CD4-positive, alpha-beta T cell (primary cell): ENCODE data around the gene FAM227B. TPM values are rescaled to one million over a fixed set of nuclear protein-coding genes. Genes with fewer than 3 reads are reported as not detected.
A peak's percentile ranks its signal among the peaks of the same experiment; 100 is the strongest.
"Not testable (repeated sequence)": the region's sequence is repeated elsewhere in the genome, so short reads cannot be mapped to it uniquely, and the experiment has no call there.

Source experiments
- ATAC-seq: fragments of 200-7000 bp; cut with Tn5 transposase; one replicate; pipeline ENCODE4 v1.10.0; 2022; ENCODE audit warnings: mild to moderate bottlenecking; ENCODE audit not compliant: poor library complexity
- CTCF ChIA-PET: fragments of 350-600 bp; sonication (Branson Sonifier 250); formaldehyde crosslinking; loops from one replicate; lab custom pipeline; 2021; ENCODE audit warnings: antibody characterized with exemption, inconsistent platforms; lab: Charles Lee
- POLR2A ChIA-PET: fragments of 350-600 bp; sonication (Branson Sonifier 250); formaldehyde crosslinking; loops from one replicate; lab custom pipeline; 2021; ENCODE audit warnings: antibody characterized with exemption, inconsistent platforms; lab: Charles Lee
- DNase-seq, 14 experiments: peaks; one replicate each; pipeline ENCODE4 v3.0.0-alpha.2; 2013 to 2020; ENCODE audit warnings: mixed read lengths in 2 of 14
- H3K27ac ChIP-seq, 2 donors: one replicate each; pipeline versions ENCODE4 v1.5.1 to v1.7.0; 2013; ENCODE audit warnings: low read length in 2 of 2, low read depth in 1 of 2, mild to moderate bottlenecking in 1 of 2
- H3K27me3 ChIP-seq, 2 experiments: 1 replicate in 1 of 2; 2 replicates in 1 of 2; pipeline versions ENCODE4 v1.6.1 to v1.7.0; 2013; ENCODE audit warnings: low read length in 2 of 2, control low read depth in 1 of 2, mild to moderate bottlenecking in 1 of 2, moderate library complexity in 1 of 2; ENCODE audit not compliant: insufficient read depth in 2 of 2, control insufficient read depth in 1 of 2
- H3K36me3 ChIP-seq: one replicate; pipeline ENCODE4 v1.6.1; 2013; ENCODE audit warnings: low read length, control low read depth; ENCODE audit not compliant: insufficient read depth
- H3K4me1 ChIP-seq: one replicate; pipeline ENCODE4 v1.6.1; 2013; ENCODE audit warnings: low read length, control low read depth; ENCODE audit not compliant: insufficient read depth
- H3K4me3 ChIP-seq: one replicate; pipeline ENCODE4 v1.5.1; 2013; ENCODE audit warnings: mild to moderate bottlenecking, low read length, moderate library complexity
- H3K9me3 ChIP-seq, 2 experiments: 1 replicate in 1 of 2; 2 replicates in 1 of 2; pipeline versions ENCODE4 v1.6.1 to v1.7.0; 2013; ENCODE audit warnings: low read length in 2 of 2, mild to moderate bottlenecking in 2 of 2, control low read depth in 1 of 2, moderate library complexity in 1 of 2; ENCODE audit not compliant: control insufficient read depth in 1 of 2, insufficient read depth in 1 of 2
- H3K27ac Mint-ChIP-seq: one replicate; pipeline ENCODE4 v1.8.0; 2020; ENCODE audit warnings: mixed read lengths
- H3K27me3 Mint-ChIP-seq: one replicate; pipeline ENCODE4 v1.8.0; 2021; ENCODE audit warnings: mixed read lengths
- H3K36me3 Mint-ChIP-seq: one replicate; pipeline ENCODE4 v1.8.0; 2021; ENCODE audit warnings: low read depth, mixed read lengths
- H3K4me1 Mint-ChIP-seq: one replicate; pipeline ENCODE4 v1.8.0; 2021; ENCODE audit warnings: low read depth, mixed read lengths
- H3K4me3 Mint-ChIP-seq: one replicate; pipeline ENCODE4 v1.8.0; 2020; ENCODE audit warnings: mild to moderate bottlenecking, mixed read lengths
- H3K9me3 Mint-ChIP-seq: one replicate; pipeline ENCODE4 v1.8.0; 2020; ENCODE audit warnings: mixed read lengths
- intact Hi-C, 2 experiments: fragments of 100-400 bp; cut with DNase I in 1 of 2; cut with micrococcal nuclease in 1 of 2; formaldehyde crosslinking; loops; one replicate each; pipeline versions ENCODE4 v1.15.1 to v1.9.0; 2023 to 2025; cut with DNase I, micrococcal nuclease
- total RNA-seq, 174 experiments: library from RNA in 2 of 174; stranded (reverse) in 2 of 174; gene quantifications; one replicate each; pipeline ENCODE4 v1.2.3 and lab custom pipeline; 2021 to 2026
- TF ChIP-seq, protein P1 (sequence below): fragments of 200-600 bp; IDR thresholded peaks from one replicate; pipeline ENCODE4 v1.8.0; 2022; ENCODE audit warnings: antibody characterized with exemption, mild to moderate bottlenecking

The FAM227B gene
- total RNA-seq, 2 experiments from 2014 or later: 3.0 to 4.4 TPM

DNA sequence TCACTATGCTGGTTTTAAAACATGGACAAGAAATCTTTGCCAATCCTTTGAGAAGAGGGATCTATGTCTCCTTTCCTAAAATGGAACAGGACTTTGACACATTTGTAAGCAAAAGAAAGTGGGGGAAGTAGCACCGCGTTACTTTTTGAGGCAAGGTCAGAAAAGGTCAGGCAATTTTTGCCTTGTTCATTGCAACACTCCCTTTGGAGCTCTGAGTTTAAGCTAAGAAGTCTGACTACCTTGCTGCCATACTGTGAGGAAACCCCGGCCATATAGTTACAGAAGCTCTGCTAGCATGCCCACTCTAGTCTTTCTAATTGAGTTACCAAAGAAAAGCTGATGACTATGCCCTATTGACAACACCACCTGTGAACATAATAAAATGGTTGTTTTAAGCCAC, 1.4 kb downstream of the FAM227B start:
- DNase-seq: no peak
- peak overlapping the region; percentile 99 for H3K4me3 Mint-ChIP-seq
- no peak for ATAC-seq
- TF ChIP-seq, protein P1, sequence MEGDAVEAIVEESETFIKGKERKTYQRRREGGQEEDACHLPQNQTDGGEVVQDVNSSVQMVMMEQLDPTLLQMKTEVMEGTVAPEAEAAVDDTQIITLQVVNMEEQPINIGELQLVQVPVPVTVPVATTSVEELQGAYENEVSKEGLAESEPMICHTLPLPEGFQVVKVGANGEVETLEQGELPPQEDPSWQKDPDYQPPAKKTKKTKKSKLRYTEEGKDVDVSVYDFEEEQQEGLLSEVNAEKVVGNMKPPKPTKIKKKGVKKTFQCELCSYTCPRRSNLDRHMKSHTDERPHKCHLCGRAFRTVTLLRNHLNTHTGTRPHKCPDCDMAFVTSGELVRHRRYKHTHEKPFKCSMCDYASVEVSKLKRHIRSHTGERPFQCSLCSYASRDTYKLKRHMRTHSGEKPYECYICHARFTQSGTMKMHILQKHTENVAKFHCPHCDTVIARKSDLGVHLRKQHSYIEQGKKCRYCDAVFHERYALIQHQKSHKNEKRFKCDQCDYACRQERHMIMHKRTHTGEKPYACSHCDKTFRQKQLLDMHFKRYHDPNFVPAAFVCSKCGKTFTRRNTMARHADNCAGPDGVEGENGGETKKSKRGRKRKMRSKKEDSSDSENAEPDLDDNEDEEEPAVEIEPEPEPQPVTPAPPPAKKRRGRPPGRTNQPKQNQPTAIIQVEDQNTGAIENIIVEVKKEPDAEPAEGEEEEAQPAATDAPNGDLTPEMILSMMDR: no peak
- H3K27ac Mint-ChIP-seq: peak overlapping the region; percentile 97
- intact Hi-C loops: loop anchor here in 1 of 2 experiments (5.0 kb wide), 2 partner anchors 572 to 1287 kb away; partner anchors contain the start of genes DUT and SECISBP2L
- Histone ChIP-seq H3K9me3 (peaks cover 5 to 14% of the 10 kb centered on the region in 2 experiments), H3K4me1 (peaks cover 9% of the 10 kb centered on the region), H3K4me3 (no peak overlapping the region), H3K36me3 (peaks cover 7% of the 10 kb centered on the region), H3K27ac (no peak overlapping the region), H3K27me3 (no peaks in the 10 kb centered on the region)
- peaks cover 54% of the 10 kb centered on the region for H3K4me1 Mint-ChIP-seq
- POLR2A ChIA-PET: interaction anchor here (2.0 kb wide), 1 partner anchor 464 kb away, joined by 18 read pairs; the partner anchor contains the start of gene COPS2
- no peaks in the 10 kb centered on the region for H3K27me3 Mint-ChIP-seq
- peaks cover 62% of the 10 kb centered on the region for H3K36me3 Mint-ChIP-seq
- H3K9me3 Mint-ChIP-seq: peaks cover 5% of the 10 kb centered on the region
- CTCF ChIA-PET: no interaction called here

DNA sequence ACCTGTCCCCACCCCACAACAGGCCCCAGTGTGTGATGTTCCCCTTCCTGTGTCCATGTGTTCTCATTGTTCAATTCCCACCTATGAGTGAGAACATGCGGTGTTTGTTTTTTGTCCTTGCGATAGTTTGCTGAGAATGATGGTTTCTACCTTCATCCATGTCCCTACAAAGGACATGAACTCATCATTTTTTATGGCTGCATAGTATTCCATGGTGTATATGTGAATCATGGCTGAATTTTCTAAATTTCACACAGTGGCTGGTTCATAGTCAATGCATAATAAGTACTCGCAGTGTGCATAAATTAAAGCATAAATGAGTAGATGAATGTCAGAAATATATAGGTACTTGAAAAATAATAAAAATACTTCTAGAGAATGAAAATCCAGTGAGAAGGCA, 8.4 kb downstream of the FAM227B start:
- H3K4me3 Mint-ChIP-seq, intact Hi-C loops, DNase-seq, H3K4me1 ChIP-seq, H3K4me3 ChIP-seq, H3K9me3 Mint-ChIP-seq, POLR2A ChIA-PET, H3K36me3 ChIP-seq, H3K27ac ChIP-seq, ATAC-seq, H3K27ac Mint-ChIP-seq, H3K27me3 ChIP-seq, H3K27me3 Mint-ChIP-seq, CTCF ChIA-PET, H3K4me1 Mint-ChIP-seq: not testable (repeated sequence)
- H3K9me3 ChIP-seq: peaks cover 9 to 14% of the 10 kb centered on the region in 2 experiments
- H3K36me3 Mint-ChIP-seq: peaks cover 77% of the 10 kb centered on the region

DNA sequence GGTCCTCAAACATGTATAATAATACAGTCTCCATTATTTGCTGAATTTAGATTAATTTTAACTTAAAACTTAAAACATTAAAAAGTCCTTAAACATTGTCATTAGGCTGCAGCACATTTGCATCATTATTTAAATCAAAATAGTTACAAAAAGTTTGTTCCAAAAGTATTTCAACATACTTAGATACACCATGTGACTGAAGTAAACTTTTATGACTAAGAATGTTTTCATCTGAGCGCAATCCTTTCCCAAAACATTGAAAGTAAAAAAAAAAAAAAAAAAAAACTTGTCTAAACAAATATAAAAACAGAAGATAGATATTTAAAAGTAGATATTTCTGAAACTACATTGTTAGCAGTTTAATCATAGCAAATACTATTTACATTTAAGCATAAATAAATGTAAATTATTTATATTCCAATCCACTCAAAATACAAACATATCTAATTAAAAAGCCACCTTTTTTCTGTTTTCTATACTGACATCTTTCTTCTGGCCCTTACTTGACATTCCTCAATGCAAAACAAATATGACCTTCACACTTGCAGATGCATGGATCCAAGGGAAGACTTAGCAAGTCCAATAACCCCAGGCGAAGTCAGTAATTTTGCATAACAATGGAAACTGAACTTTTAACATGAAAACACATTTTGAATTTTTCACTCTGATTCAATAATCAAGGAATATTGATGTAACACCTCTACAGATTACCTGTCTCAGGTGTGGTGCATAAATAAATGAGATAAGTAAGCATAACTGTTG, 10.3 kb downstream of the FAM227B start:
- H3K4me1 ChIP-seq: no peaks in the 10 kb centered on the region
- H3K27ac ChIP-seq: no peak overlapping the region
- Mint-ChIP-seq H3K4me3 (no peak overlapping the region), H3K9me3 (peaks cover 6% of the 10 kb centered on the region), H3K36me3 (peaks cover 82% of the 10 kb centered on the region), H3K4me1 (no peaks in the 10 kb centered on the region), H3K27ac (no peak overlapping the region), H3K27me3 (no peaks in the 10 kb centered on the region)
- ChIA-PET POLR2A (no interaction called here), CTCF (no interaction called here)
- peaks cover 11% of the 10 kb centered on the region for H3K36me3 ChIP-seq
- no peaks in the 10 kb centered on the region for H3K27me3 ChIP-seq
- TF ChIP-seq, protein P1: no peak
- no peak overlapping the region for H3K4me3 ChIP-seq
- intact Hi-C loops: no loop called here
- DNase-seq: no peak
- H3K9me3 ChIP-seq: peaks cover 8 to 15% of the 10 kb centered on the region in 2 experiments
- no peak for ATAC-seq
